ENCODE results near the gene MMP2. TPM values are rescaled to one million over a fixed set of nuclear protein-coding genes. Genes with fewer than 3 reads are reported as not detected.

MMP2 gene
- total RNA-seq, 1 experiment from 2014 or later, result 61.3 TPM

DNA sequence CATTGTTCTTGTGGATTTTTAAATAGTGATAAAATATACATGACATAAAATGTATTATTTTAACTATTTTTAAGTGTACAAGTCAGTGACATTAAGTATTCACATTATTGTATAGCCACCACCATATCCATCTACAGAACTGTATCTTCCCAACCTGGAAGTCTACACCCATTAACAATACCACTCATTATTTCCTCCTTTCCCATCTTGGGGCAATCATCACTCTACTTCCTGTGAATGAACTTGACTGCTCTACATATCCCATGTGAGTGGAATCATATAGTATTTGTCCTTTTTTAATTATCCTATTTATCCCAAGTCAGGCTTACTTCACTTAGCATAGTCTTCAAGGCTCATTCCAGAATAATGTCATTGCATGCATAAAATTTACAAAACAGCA is 40.7 kb upstream of the MMP2 start (continued):
- TF ChIP-seq, protein P1, sequence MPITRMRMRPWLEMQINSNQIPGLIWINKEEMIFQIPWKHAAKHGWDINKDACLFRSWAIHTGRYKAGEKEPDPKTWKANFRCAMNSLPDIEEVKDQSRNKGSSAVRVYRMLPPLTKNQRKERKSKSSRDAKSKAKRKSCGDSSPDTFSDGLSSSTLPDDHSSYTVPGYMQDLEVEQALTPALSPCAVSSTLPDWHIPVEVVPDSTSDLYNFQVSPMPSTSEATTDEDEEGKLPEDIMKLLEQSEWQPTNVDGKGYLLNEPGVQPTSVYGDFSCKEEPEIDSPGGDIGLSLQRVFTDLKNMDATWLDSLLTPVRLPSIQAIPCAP (CRISPR knock-in tag; IDR thresholded peaks at IDR 0.05), result no peak

DNA sequence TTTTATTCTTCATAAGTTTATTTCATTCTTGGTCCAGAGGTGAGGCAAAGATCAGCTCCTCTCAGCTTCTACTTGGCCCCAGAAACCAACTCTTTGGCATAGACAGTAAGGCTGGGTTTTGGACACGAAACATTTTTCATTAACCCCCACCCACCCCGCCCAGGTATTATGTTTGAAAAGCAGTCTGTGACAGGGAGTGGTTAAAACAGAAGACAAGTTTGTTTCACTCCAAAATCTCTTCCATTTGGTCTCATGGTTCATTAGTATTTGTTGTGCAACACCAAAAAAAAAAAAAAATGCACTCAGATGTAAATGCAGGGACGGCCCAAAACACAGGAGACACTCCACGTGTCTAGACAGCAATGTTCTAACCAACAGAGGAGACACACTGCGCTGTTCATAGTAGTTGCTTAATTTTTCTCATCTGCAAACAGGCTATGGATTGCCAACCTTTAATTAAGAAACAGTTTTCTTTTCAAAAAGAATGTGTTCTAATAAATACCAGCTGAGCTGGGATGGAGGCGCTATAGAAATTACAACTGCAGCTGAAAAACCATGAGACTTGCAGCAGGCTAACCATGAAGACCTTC is 39.8 kb upstream of the MMP2 start:
- POLR2A ChIA-PET, result no interaction called here
- no peak for TF ChIP-seq ZNF671 (CRISPR knock-in tag; IDR thresholded peaks at IDR 0.05)
- no peak for TF ChIP-seq ZNF416 (CRISPR knock-in tag; IDR thresholded peaks at IDR 0.05)
- no peak for TF ChIP-seq TEAD1 (CRISPR knock-in tag; IDR thresholded peaks at IDR 0.05)
- no peak for TF ChIP-seq ZBTB21 (CRISPR knock-in tag; IDR thresholded peaks at IDR 0.05; ENCODE audit: borderline replicate concordance)
- DNase-seq (ENCODE audit: low spot score) (no peak), ATAC-seq (no peak)
- Mint-ChIP-seq H3K27ac (no peak overlapping the region), H3K36me3 (no peaks in the 10 kb centered on the region), H3K4me1 (no peaks in the 10 kb centered on the region), H3K9me3 (no peaks in the 10 kb centered on the region), H3K4me3 (no peak overlapping the region), H3K27me3 (ENCODE audit: low read depth) (no peaks in the 10 kb centered on the region; the same call in 1 of the 2 replicates)
- CTCF ChIA-PET, result interaction anchor here (0.7 kb wide), 1 partner anchor 1027 kb away, joined by 4 read pairs; no protein-coding TSS in a partner anchor

DNA sequence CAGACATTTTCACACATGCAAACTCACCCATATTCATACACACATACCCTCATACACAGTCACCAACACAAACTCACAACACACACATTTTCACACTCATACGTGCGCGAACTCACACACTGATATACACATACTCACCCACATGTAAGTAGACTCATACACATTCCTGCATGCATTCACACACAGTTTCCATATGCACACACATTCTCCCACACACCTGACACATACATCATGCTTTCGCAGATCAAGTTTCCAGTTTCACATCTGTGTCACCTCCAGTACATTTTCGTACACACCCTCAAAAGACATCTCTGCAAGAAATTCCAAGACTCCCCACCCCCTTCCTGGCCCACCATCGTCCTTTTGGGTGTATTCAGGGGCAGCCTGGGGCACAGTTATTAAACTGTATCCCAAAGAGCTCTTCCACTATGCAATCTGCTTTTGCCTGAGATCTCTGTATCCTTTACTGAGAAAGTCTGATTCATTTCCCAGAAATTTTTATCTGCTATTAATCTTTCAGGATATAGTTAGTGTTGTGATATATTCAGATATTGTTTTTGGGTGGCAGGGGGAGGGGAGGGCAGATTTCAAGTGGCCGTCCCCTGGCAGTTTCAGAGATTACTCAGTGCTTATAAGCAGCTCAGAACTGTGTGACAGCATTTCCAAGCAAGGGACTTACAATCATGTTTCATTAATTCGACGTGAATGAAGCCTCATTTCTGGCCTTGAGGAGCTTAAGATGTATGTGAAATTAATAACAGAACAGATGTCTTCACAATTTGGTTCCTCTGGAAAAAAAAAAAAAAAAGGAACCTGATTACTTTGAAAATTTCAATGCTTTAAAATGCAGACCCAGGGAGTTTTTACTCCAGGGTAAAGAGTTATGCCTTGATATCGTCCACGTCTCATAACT is 35.3 kb upstream of the MMP2 start:
- DNase-seq (ENCODE audit: low spot score), result no peak
- H3K36me3 Mint-ChIP-seq, result no peaks in the 10 kb centered on the region
- TF ChIP-seq, protein P2, sequence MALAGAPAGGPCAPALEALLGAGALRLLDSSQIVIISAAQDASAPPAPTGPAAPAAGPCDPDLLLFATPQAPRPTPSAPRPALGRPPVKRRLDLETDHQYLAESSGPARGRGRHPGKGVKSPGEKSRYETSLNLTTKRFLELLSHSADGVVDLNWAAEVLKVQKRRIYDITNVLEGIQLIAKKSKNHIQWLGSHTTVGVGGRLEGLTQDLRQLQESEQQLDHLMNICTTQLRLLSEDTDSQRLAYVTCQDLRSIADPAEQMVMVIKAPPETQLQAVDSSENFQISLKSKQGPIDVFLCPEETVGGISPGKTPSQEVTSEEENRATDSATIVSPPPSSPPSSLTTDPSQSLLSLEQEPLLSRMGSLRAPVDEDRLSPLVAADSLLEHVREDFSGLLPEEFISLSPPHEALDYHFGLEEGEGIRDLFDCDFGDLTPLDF (CRISPR knock-in tag; IDR thresholded peaks at IDR 0.05), result no peak
- TF ChIP-seq, protein P3, sequence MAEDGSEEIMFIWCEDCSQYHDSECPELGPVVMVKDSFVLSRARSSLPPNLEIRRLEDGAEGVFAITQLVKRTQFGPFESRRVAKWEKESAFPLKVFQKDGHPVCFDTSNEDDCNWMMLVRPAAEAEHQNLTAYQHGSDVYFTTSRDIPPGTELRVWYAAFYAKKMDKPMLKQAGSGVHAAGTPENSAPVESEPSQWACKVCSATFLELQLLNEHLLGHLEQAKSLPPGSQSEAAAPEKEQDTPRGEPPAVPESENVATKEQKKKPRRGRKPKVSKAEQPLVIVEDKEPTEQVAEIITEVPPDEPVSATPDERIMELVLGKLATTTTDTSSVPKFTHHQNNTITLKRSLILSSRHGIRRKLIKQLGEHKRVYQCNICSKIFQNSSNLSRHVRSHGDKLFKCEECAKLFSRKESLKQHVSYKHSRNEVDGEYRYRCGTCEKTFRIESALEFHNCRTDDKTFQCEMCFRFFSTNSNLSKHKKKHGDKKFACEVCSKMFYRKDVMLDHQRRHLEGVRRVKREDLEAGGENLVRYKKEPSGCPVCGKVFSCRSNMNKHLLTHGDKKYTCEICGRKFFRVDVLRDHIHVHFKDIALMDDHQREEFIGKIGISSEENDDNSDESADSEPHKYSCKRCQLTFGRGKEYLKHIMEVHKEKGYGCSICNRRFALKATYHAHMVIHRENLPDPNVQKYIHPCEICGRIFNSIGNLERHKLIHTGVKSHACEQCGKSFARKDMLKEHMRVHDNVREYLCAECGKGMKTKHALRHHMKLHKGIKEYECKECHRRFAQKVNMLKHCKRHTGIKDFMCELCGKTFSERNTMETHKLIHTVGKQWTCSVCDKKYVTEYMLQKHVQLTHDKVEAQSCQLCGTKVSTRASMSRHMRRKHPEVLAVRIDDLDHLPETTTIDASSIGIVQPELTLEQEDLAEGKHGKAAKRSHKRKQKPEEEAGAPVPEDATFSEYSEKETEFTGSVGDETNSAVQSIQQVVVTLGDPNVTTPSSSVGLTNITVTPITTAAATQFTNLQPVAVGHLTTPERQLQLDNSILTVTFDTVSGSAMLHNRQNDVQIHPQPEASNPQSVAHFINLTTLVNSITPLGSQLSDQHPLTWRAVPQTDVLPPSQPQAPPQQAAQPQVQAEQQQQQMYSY (CRISPR knock-in tag; IDR thresholded peaks at IDR 0.05), result no peak
- TF ChIP-seq TP53 (CRISPR knock-in tag; IDR thresholded peaks at IDR 0.05), result no peak
- TF ChIP-seq, protein P4, sequence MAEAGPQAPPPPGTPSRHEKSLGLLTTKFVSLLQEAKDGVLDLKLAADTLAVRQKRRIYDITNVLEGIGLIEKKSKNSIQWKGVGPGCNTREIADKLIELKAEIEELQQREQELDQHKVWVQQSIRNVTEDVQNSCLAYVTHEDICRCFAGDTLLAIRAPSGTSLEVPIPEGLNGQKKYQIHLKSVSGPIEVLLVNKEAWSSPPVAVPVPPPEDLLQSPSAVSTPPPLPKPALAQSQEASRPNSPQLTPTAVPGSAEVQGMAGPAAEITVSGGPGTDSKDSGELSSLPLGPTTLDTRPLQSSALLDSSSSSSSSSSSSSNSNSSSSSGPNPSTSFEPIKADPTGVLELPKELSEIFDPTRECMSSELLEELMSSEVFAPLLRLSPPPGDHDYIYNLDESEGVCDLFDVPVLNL (CRISPR knock-in tag; IDR thresholded peaks at IDR 0.05; ENCODE audit: borderline replicate concordance, low read depth), result no peak
- TF ChIP-seq, protein P5, sequence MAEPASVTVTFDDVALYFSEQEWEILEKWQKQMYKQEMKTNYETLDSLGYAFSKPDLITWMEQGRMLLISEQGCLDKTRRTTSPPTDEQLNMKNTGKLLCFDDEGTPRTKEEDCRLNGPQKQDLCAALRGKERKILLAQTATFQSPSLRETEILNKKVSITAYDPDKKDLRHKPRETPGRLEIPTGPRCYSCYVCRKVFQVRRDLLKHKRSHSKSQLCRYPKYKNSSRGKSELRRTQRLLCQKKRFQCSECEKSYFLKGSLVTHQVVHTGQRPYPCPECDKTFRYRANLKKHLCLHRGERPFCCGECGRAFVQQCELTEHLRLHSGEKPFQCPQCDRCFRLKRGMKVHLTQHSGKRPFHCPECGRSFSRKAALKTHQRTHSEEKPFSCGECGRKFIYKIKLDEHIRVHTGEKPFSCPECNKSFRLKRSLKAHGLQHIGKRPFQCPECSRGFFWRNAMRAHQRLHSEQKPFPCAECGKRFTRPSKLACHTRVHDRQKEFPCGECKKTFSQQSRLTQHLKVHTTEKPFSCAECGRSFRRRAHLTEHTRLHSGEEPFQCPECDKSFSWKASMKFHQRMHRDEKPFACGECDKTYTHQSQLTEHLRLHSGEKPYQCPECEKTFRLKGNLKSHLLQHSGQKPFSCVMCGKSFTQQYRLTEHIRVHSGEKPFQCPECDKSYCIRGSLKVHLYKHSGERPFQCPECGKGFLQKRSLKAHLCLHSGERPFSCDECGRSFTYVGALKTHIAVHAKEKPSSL (CRISPR knock-in tag; conservative IDR thresholded peaks at IDR 0.05), result no peak
- POLR2A ChIA-PET, result no interaction called here
- no peak for ATAC-seq
- H3K9me3 Mint-ChIP-seq, result no peaks in the 10 kb centered on the region
- CTCF ChIA-PET, result interaction anchor here (1.4 kb wide), 1 partner anchor 22 kb away, joined by 5 read pairs; no protein-coding TSS in a partner anchor
- no peak overlapping the region for H3K27ac Mint-ChIP-seq
- no peaks in the 10 kb centered on the region for H3K27me3 Mint-ChIP-seq (ENCODE audit: low read depth)
- H3K4me3 Mint-ChIP-seq, result no peak overlapping the region
- 0 out of 2 replicates have a peak, but pooled peaks cover 3% of the 10 kb centered on the region for H3K4me1 Mint-ChIP-seq

Measured in WTC11 (cell line).